ENCODE data around the gene PHYKPL.

DNA sequence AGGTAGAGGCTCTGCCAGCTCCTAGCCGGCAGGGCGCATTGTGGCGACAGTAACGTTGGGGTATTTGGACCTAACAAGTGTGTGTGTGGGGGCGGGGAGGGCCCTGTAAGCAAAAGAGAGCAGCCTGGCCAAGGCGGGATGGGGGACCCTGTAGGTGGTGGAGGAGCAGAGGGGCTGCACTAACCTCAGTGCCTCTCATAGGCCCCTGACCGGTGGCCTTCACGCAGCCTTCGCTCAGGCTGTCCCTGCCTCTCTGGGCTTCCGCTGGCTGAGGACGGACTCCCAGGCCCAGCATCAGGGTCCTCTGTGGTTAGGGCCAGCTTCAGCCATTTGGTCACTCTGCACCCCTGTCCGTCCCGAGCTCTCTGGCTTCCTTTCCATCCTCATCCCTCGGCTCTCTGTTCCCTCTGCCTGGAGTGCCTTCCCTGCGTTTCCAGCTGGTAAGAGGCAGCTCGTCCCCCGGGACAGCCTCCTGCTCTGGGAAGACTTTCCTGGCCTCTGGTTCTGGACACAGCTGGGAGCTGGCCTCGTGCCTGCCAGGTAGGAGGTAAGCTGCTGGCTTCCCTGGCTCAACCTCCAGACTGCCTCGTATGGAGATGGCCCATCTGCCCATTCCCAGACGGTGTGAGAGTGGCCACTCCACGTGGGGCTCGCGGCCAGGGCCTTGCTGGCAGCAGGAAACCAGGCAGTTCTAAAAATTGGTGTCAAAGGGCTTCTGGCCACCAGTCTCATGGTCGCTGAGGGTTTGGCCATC lies 39.3 kb upstream of the PHYKPL start:
- TF ChIP-seq, protein P1, sequence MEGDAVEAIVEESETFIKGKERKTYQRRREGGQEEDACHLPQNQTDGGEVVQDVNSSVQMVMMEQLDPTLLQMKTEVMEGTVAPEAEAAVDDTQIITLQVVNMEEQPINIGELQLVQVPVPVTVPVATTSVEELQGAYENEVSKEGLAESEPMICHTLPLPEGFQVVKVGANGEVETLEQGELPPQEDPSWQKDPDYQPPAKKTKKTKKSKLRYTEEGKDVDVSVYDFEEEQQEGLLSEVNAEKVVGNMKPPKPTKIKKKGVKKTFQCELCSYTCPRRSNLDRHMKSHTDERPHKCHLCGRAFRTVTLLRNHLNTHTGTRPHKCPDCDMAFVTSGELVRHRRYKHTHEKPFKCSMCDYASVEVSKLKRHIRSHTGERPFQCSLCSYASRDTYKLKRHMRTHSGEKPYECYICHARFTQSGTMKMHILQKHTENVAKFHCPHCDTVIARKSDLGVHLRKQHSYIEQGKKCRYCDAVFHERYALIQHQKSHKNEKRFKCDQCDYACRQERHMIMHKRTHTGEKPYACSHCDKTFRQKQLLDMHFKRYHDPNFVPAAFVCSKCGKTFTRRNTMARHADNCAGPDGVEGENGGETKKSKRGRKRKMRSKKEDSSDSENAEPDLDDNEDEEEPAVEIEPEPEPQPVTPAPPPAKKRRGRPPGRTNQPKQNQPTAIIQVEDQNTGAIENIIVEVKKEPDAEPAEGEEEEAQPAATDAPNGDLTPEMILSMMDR (conservative IDR thresholded peaks at IDR 0.05; ENCODE audit: low read depth, low read length), result no peak
- TF ChIP-seq MAFK (IDR thresholded peaks at IDR 0.05; ENCODE audit: low read depth, low read length) (no peak), MXI1 (IDR thresholded peaks at IDR 0.05; ENCODE audit: borderline replicate concordance, low read depth, low read length) (no peak)

Measured in IMR-90 (cell line).